ENCODE data around the gene PNMA8C.
"Not testable (repeated sequence)": the region's sequence is repeated elsewhere in the genome, so short reads cannot be mapped to it uniquely, and the experiment has no call there.

Gene PNMA8C

GRCh38 chr19:46447006-46447405, 18.3 kb upstream of the PNMA8C start:
- DNase-seq: no peak
- TF ChIP-seq, protein P1, sequence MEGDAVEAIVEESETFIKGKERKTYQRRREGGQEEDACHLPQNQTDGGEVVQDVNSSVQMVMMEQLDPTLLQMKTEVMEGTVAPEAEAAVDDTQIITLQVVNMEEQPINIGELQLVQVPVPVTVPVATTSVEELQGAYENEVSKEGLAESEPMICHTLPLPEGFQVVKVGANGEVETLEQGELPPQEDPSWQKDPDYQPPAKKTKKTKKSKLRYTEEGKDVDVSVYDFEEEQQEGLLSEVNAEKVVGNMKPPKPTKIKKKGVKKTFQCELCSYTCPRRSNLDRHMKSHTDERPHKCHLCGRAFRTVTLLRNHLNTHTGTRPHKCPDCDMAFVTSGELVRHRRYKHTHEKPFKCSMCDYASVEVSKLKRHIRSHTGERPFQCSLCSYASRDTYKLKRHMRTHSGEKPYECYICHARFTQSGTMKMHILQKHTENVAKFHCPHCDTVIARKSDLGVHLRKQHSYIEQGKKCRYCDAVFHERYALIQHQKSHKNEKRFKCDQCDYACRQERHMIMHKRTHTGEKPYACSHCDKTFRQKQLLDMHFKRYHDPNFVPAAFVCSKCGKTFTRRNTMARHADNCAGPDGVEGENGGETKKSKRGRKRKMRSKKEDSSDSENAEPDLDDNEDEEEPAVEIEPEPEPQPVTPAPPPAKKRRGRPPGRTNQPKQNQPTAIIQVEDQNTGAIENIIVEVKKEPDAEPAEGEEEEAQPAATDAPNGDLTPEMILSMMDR (IDR thresholded peaks at IDR 0.05; ENCODE audit: low read depth, low read length): no peak
- H3K27me3 ChIP-seq: no peaks in the 10 kb centered on the region
- H3K9me3 ChIP-seq: 0 out of 2 replicates have a peak, but pooled peaks cover 2% of the 10 kb centered on the region
- no peak overlapping the region for H3K4me3 ChIP-seq (ENCODE audit: low read depth, low read length)
- H3K36me3 ChIP-seq: no peaks in the 10 kb centered on the region
- no peaks in the 10 kb centered on the region for H3K4me1 ChIP-seq

GRCh38 chr19:46446021-46446420, 17.3 kb upstream of the PNMA8C start:
- TF ChIP-seq, protein P1 (IDR thresholded peaks at IDR 0.05; ENCODE audit: low read depth, low read length): no peak

DNA sequence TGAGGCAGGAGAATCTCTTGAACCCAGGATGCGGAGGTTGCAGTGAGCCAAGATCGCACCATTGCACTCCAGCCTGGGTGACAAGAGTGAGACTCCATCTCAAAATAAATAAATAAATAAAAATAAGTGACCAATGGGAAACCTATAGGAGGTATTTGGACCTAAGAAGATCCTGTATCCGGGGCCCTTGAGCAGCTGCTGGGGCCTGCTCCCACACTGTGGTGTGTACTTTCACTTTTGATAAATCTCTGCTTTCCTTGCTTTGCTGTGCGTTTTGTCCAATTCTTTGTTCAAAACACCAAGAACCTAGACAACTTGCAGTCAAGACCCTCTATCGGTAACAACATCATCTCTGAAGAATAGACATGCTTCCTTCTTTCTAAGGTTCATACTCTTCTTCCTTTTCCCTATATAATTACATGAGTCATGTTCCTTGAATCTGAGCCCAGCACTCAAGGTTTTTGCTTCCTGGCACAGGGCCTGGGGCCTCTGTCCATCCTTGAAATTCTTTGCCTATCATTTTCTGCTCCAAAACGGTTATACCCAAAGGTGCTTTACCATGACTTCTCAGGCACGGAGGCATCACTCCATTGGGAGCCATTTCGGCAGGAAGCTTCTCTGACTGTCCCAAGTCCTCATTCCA, 14.2 kb upstream of the PNMA8C start:
- TF ChIP-seq, protein P1 (IDR thresholded peaks at IDR 0.05; ENCODE audit: low read depth, low read length): no peak
- no peaks in the 10 kb centered on the region for H3K4me1 ChIP-seq
- H3K27me3 ChIP-seq: no peaks in the 10 kb centered on the region
- H3K9me3 ChIP-seq: no peaks in the 10 kb centered on the region
- H3K36me3 ChIP-seq: no peaks in the 10 kb centered on the region
- no peak overlapping the region for H3K4me3 ChIP-seq (ENCODE audit: low read depth, low read length)
- no peak for DNase-seq

More at GRCh38 chr19:46446021-46446420, 17.3 kb upstream of the PNMA8C start:
- Histone ChIP-seq H3K4me3 (ENCODE audit: low read depth, low read length) (no peak overlapping the region), H3K4me1 (no peaks in the 10 kb centered on the region), H3K27me3 (no peaks in the 10 kb centered on the region), H3K36me3 (no peaks in the 10 kb centered on the region), H3K9me3 (0 out of 2 replicates have a peak, but pooled peaks cover 2% of the 10 kb centered on the region)
- DNase-seq: no peak

DNA sequence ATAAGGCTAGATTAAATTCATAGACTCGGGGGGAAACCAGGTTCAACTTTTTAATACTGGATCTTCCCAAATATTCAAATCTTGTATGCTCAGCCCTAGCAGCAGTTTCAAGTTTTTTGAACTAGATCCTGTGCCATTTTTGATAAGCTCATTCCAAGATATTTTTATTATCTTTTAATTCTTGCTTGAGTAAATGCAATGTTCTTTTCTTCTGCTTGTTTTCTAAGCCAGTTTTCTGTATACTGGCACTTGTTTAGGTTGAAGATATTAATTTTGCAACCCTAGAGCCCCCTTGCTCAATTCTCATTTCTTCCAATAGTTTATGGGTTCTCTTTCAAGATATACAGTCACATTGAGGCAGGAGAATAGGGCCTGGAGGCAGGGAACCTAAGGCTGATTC, 13.1 kb upstream of the PNMA8C start:
- TF ChIP-seq, protein P1 (IDR thresholded peaks at IDR 0.05; ENCODE audit: low read depth, low read length): no peak
- no peak for DNase-seq
- H3K36me3 ChIP-seq: no peaks in the 10 kb centered on the region
- H3K27me3 ChIP-seq: no peaks in the 10 kb centered on the region
- no peaks in the 10 kb centered on the region for H3K9me3 ChIP-seq
- no peaks in the 10 kb centered on the region for H3K4me1 ChIP-seq
- no peak overlapping the region for H3K4me3 ChIP-seq (ENCODE audit: low read depth, low read length)

DNA sequence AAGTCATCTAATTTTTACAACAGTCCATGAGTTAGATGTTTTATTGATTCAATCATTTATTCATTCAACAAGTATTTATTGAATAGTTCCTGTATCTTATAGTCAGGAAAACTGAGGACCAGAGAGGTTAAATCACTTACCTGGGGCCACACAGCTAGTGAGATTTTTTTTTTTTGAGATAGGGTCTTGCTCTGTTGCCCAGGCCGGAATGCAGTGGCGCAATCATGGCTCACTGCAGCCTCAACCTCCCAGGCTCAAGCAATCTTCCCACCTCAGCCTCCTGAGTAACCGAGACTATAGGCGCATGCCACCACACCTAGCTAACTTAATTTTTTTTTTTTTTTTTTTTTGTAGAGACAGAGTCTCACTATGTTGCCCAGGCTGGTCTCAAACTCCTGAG, 7.0 kb upstream of the PNMA8C start:
- not testable (repeated sequence) for H3K4me3 ChIP-seq (ENCODE audit: low read depth, low read length); H3K27me3 ChIP-seq; H3K36me3 ChIP-seq; DNase-seq; H3K9me3 ChIP-seq; H3K4me1 ChIP-seq

- Histone ChIP-seq H3K27me3 (no peaks in the 10 kb centered on the region), H3K4me1 (no peaks in the 10 kb centered on the region), H3K4me3 (ENCODE audit: low read depth, low read length) (no peak overlapping the region), H3K36me3 (no peaks in the 10 kb centered on the region), H3K9me3 (no peaks in the 10 kb centered on the region)
- DNase-seq: no peak
- TF ChIP-seq, protein P1 (IDR thresholded peaks at IDR 0.05; ENCODE audit: low read depth, low read length): no peak
Observed at GRCh38 chr19:46435009-46435408, 6.3 kb upstream of the PNMA8C start.

- not testable (repeated sequence) for H3K4me1 ChIP-seq; H3K9me3 ChIP-seq; H3K27me3 ChIP-seq; H3K4me3 ChIP-seq (ENCODE audit: low read depth, low read length); H3K36me3 ChIP-seq; DNase-seq
Observed at GRCh38 chr19:46433470-46433869, 4.7 kb upstream of the PNMA8C start.

Data from BE2C (cell line).